Right renal cortex interstitium (tissue), 3 donors: Measurements from ENCODE around the gene LYPD8. TPM values are rescaled to one million over a fixed set of nuclear protein-coding genes. Genes with fewer than 3 reads are reported as not detected.

ENCODE experiments used
- DNase-seq, 3 donors: peaks; one replicate each; pipeline ENCODE4 v3.0.0-alpha.2; 2013; ENCODE audit warnings: low read depth in 3 of 3, low spot score in 2 of 3
- polyA plus RNA-seq, 3 donors: library from polyadenylated mRNA; unstranded; fragments of 120-200 nt; gene quantifications; one replicate each; pipeline ENCODE4 v1.2.1, GENCODE V29; 2013; ENCODE audit not compliant: insufficient read length in 3 of 3

LYPD8 gene
- polyA plus RNA-seq, 3 donors = not detected

- DNase-seq = no peak
These were observed 51.9 kb downstream of the LYPD8 start for GRCh38 chr1:248703674-248704073.

- DNase-seq = no peak
These were observed 52.8 kb downstream of the LYPD8 start, which contains the start of gene OR14I1 for GRCh38 chr1:248702714-248703113. Gene OR14I1 (minus strand): TSS chr1:248702766.

- DNase-seq = no peak
These were observed 56.5 kb downstream of the LYPD8 start for GRCh38 chr1:248699099-248699498.

- DNase-seq = no peak
These were observed 57.7 kb downstream of the LYPD8 start for GRCh38 chr1:248697907-248698306.

GRCh38 chr1:248696774-248697173 lies 58.8 kb downstream of the LYPD8 start:
- no peak for DNase-seq

GRCh38 chr1:248696261-248696660 lies 59.3 kb downstream of the LYPD8 start:
- no peak for DNase-seq

- no peak for DNase-seq
These were observed 60.0 kb downstream of the LYPD8 start for GRCh38 chr1:248695451-248696132.

- DNase-seq = no peak
These were observed 63.9 kb downstream of the LYPD8 start for GRCh38 chr1:248691567-248692155.

Other genes starting within 250 kb of the LYPD8 start
- gene OR2G6, start 247.7 kb downstream of the LYPD8 start, polyA plus RNA-seq = under 1 TPM in 2 of 3 donors, not detected in 1; 0.03 to 0.06 TPM
- gene OR2T29, start 193.0 kb downstream of the LYPD8 start, polyA plus RNA-seq = not detected
- not detected for gene OR2T34, start 181.0 kb downstream of the LYPD8 start, polyA plus RNA-seq
- under 1 TPM in 2 of 3 donors, not detected in 1; 0.16 to 0.24 TPM for gene OR2T10, start 158.1 kb downstream of the LYPD8 start, polyA plus RNA-seq
- gene OR2T11, start 120.7 kb downstream of the LYPD8 start, polyA plus RNA-seq = not detected
- not detected for gene OR2T35, start 110.5 kb downstream of the LYPD8 start, polyA plus RNA-seq
- not detected for gene OR2T27, start 100.2 kb downstream of the LYPD8 start, polyA plus RNA-seq
- not detected for gene OR14I1, start 53.0 kb downstream of the LYPD8 start, polyA plus RNA-seq
- gene SH3BP5L, start 70.2 kb upstream of the LYPD8 start, polyA plus RNA-seq = 10 to 100 TPM; 22.1 to 25.0 (median 22.8) TPM
- 10 to 100 TPM; 20.8 to 22.9 (median 21.4) TPM for gene ZNF672, start 82.5 kb upstream of the LYPD8 start, polyA plus RNA-seq
- 10 to 100 TPM; 31.5 to 35.2 (median 32.3) TPM for gene ZNF692, start 103.3 kb upstream of the LYPD8 start, polyA plus RNA-seq
- 10 to 100 TPM; 11.4 to 13.0 (median 12.4) TPM for gene PGBD2, start 150.5 kb upstream of the LYPD8 start, polyA plus RNA-seq